ENCODE results near the gene UNC80.
A peak's percentile ranks its signal among the peaks of the same experiment; 100 is the strongest.

Gene UNC80

GRCh38 chr2:209988010-209988409 is 216.4 kb downstream of the UNC80 start:
- Histone ChIP-seq H3K4me1 (ENCODE audit: control insufficient read depth, insufficient read depth, low read length, poor library complexity, severe bottlenecking) (no peaks in the 10 kb centered on the region), H3K9me3 (ENCODE audit: control insufficient read depth, low read length) (no peaks in the 10 kb centered on the region), H3K36me3 (ENCODE audit: control insufficient read depth, insufficient read depth, low read length) (no peaks in the 10 kb centered on the region), H3K27ac (ENCODE audit: low read depth, low read length, severe bottlenecking) (no peak overlapping the region), H3K4me3 (ENCODE audit: extremely low read depth, insufficient read depth, low read length, poor library complexity, severe bottlenecking) (no peak overlapping the region)
- WGBS, 2 experiments (ENCODE audit: insufficient coverage in 2 of 2): 83 to 100% methylated on average over 1 to 3 of the region's 4 CpGs

GRCh38 chr2:209990838-209991237 is 219.2 kb downstream of the UNC80 start:
- no peaks in the 10 kb centered on the region for H3K36me3 ChIP-seq (ENCODE audit: control insufficient read depth, insufficient read depth, low read length)
- WGBS, 2 experiments (ENCODE audit: insufficient coverage in 2 of 2): no CpG with 5 or more reads among the region's 2 CpGs
- H3K9me3 ChIP-seq (ENCODE audit: control insufficient read depth, low read length): no peaks in the 10 kb centered on the region
- H3K4me3 ChIP-seq (ENCODE audit: extremely low read depth, insufficient read depth, low read length, poor library complexity, severe bottlenecking): no peak overlapping the region
- H3K4me1 ChIP-seq (ENCODE audit: control insufficient read depth, insufficient read depth, low read length, poor library complexity, severe bottlenecking): no peaks in the 10 kb centered on the region
- no peak overlapping the region for H3K27ac ChIP-seq (ENCODE audit: low read depth, low read length, severe bottlenecking)

GRCh38 chr2:209993968-209994367 is 222.3 kb downstream of the UNC80 start:
- WGBS, 2 experiments (ENCODE audit: insufficient coverage in 2 of 2): 83 to 95% methylated on average over 9 of the region's 9 CpGs
- no peak overlapping the region for H3K27ac ChIP-seq (ENCODE audit: low read depth, low read length, severe bottlenecking)
- H3K9me3 ChIP-seq (ENCODE audit: control insufficient read depth, low read length): no peaks in the 10 kb centered on the region
- no peaks in the 10 kb centered on the region for H3K36me3 ChIP-seq (ENCODE audit: control insufficient read depth, insufficient read depth, low read length)
- no peaks in the 10 kb centered on the region for H3K4me1 ChIP-seq (ENCODE audit: control insufficient read depth, insufficient read depth, low read length, poor library complexity, severe bottlenecking)
- H3K4me3 ChIP-seq (ENCODE audit: extremely low read depth, insufficient read depth, low read length, poor library complexity, severe bottlenecking): no peak overlapping the region

DNA sequence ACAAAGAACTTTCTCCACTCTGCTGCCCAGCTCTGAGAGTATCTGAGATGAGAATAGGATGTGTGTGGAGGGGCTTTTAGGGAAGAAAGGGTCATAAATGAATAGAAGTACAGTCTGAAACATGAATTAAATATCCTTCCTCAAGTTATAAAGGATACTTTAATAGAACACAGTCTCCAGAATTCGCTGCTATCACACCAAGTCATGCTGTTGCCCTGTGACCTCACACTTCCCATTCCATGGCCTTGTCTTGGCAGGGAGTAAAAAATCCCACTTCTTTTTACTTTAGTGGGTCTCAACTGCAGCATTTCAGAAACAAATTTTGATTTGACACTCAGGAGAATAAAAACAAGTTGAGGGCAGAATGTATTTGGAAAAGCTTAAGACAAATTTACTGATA is 227.0 kb downstream of the UNC80 start:
- H3K27ac ChIP-seq (ENCODE audit: low read depth, low read length, severe bottlenecking): no peak overlapping the region
- H3K9me3 ChIP-seq (ENCODE audit: control insufficient read depth, low read length): no peaks in the 10 kb centered on the region
- no peak overlapping the region for H3K4me3 ChIP-seq (ENCODE audit: extremely low read depth, insufficient read depth, low read length, poor library complexity, severe bottlenecking)
- no peaks in the 10 kb centered on the region for H3K36me3 ChIP-seq (ENCODE audit: control insufficient read depth, insufficient read depth, low read length)
- peaks cover 3% of the 10 kb centered on the region for H3K4me1 ChIP-seq (ENCODE audit: control insufficient read depth, insufficient read depth, low read length, poor library complexity, severe bottlenecking)
- WGBS, 2 experiments (ENCODE audit: insufficient coverage in 2 of 2): 71 to 85% methylated on average over 1 of the region's 1 CpG

GRCh38 chr2:210000464-210001324 is 229.1 kb downstream of the UNC80 start:
- Histone ChIP-seq H3K36me3 (ENCODE audit: control insufficient read depth, insufficient read depth, low read length) (peaks cover 17% of the 10 kb centered on the region), H3K4me1 (ENCODE audit: control insufficient read depth, insufficient read depth, low read length, poor library complexity, severe bottlenecking) (peaks cover 10% of the 10 kb centered on the region), H3K27ac (ENCODE audit: low read depth, low read length, severe bottlenecking) (no peak overlapping the region), H3K4me3 (ENCODE audit: extremely low read depth, insufficient read depth, low read length, poor library complexity, severe bottlenecking) (no peak overlapping the region), H3K9me3 (ENCODE audit: control insufficient read depth, low read length) (no peaks in the 10 kb centered on the region)
- 94 to 96% methylated on average over 25 to 29 of the region's 32 CpGs for WGBS, 2 experiments (ENCODE audit: insufficient coverage in 2 of 2)

GRCh38 chr2:210002158-210003157 is 230.8 kb downstream of the UNC80 start, which contains the start of gene RPE:
Gene RPE (plus strand): TSS chr2:210002638. CDS start chr2:210002662, 24 bp downstream.
- Histone ChIP-seq H3K36me3 (ENCODE audit: control insufficient read depth, insufficient read depth, low read length) (peaks cover 18% of the 10 kb centered on the region), H3K4me1 (ENCODE audit: control insufficient read depth, insufficient read depth, low read length, poor library complexity, severe bottlenecking) (peaks cover 10% of the 10 kb centered on the region), H3K27ac (ENCODE audit: low read depth, low read length, severe bottlenecking) (peak within 1 kb of the TSS; percentile 18), H3K9me3 (ENCODE audit: control insufficient read depth, low read length) (no peaks in the 10 kb centered on the region), H3K4me3 (ENCODE audit: extremely low read depth, insufficient read depth, low read length, poor library complexity, severe bottlenecking) (peak within 1 kb of the TSS; percentile 91)
- 1% methylated on average over 42 to 47 of the region's 58 CpGs for WGBS, 2 experiments (ENCODE audit: insufficient coverage in 2 of 2)

- WGBS, 2 experiments (ENCODE audit: insufficient coverage in 2 of 2): no CpG with 5 or more reads among the region's 2 CpGs
- Histone ChIP-seq H3K4me1 (ENCODE audit: control insufficient read depth, insufficient read depth, low read length, poor library complexity, severe bottlenecking) (peaks cover 10% of the 10 kb centered on the region), H3K27ac (ENCODE audit: low read depth, low read length, severe bottlenecking) (no peak overlapping the region), H3K4me3 (ENCODE audit: extremely low read depth, insufficient read depth, low read length, poor library complexity, severe bottlenecking) (peak overlapping the region; percentile 91), H3K36me3 (ENCODE audit: control insufficient read depth, insufficient read depth, low read length) (peaks cover 18% of the 10 kb centered on the region), H3K9me3 (ENCODE audit: control insufficient read depth, low read length) (no peaks in the 10 kb centered on the region)
Observed at GRCh38 chr2:210003359-210003758, 231.7 kb downstream of the UNC80 start.

DNA sequence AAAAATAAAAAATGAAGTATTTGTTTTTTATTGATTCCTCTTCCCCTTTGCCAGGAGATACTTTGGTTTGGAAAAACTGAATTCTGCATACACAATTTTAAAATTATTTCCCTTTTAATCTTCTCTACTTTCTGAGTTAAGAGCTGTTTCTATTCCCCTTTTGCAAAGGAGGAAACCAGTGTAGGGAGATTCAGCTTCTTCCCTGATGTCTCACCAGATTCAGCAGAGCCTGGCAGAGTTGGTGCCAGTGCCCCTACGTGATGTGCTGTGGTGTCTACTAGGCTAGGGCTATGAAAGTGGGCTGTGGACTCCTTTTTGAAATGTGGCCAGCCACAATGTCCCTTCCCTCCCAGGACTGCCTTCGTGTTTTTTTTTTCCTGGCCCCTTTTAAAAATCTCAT is 233.2 kb downstream of the UNC80 start:
- peaks cover 27% of the 10 kb centered on the region for H3K36me3 ChIP-seq (ENCODE audit: control insufficient read depth, insufficient read depth, low read length)
- no peak overlapping the region for H3K4me3 ChIP-seq (ENCODE audit: extremely low read depth, insufficient read depth, low read length, poor library complexity, severe bottlenecking)
- WGBS, 2 experiments (ENCODE audit: insufficient coverage in 2 of 2): 100% methylated on average over 1 to 2 of the region's 2 CpGs
- H3K9me3 ChIP-seq (ENCODE audit: control insufficient read depth, low read length): no peaks in the 10 kb centered on the region
- no peak overlapping the region for H3K27ac ChIP-seq (ENCODE audit: low read depth, low read length, severe bottlenecking)
- peaks cover 10% of the 10 kb centered on the region for H3K4me1 ChIP-seq (ENCODE audit: control insufficient read depth, insufficient read depth, low read length, poor library complexity, severe bottlenecking)

DNA sequence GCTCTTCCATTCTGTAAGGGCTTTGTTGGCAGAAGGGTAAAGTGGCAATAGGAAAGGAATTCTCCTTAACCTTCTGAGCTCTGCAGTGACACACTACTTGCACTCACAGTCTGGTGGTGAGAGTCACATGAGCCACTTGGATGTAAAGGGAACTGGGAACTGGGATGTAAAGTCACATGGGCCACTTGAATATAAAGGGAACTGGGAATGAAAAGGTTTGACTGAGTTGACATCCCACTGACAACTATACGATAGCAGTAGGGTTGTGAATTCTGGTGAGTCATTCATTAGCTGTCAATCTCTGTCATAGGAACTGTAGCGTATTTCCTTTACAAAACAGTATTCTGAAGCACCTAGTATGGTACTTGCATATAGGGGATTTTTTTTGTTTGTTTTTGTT is 236.3 kb downstream of the UNC80 start:
- 100% methylated on average over 1 of the region's 2 CpGs; no CpG with 5 or more reads in 1 of the 2 experiments for WGBS, 2 experiments (ENCODE audit: insufficient coverage in 2 of 2)
- Histone ChIP-seq H3K36me3 (ENCODE audit: control insufficient read depth, insufficient read depth, low read length) (peaks cover 53% of the 10 kb centered on the region), H3K4me1 (ENCODE audit: control insufficient read depth, insufficient read depth, low read length, poor library complexity, severe bottlenecking) (peaks cover 10% of the 10 kb centered on the region), H3K4me3 (ENCODE audit: extremely low read depth, insufficient read depth, low read length, poor library complexity, severe bottlenecking) (no peak overlapping the region), H3K27ac (ENCODE audit: low read depth, low read length, severe bottlenecking) (no peak overlapping the region), H3K9me3 (ENCODE audit: control insufficient read depth, low read length) (no peaks in the 10 kb centered on the region)

GRCh38 chr2:210009126-210009525 is 237.5 kb downstream of the UNC80 start:
- no peak overlapping the region for H3K4me3 ChIP-seq (ENCODE audit: extremely low read depth, insufficient read depth, low read length, poor library complexity, severe bottlenecking)

More at GRCh38 chr2:210009126-210009525, 237.5 kb downstream of the UNC80 start:
- no peaks in the 10 kb centered on the region for H3K9me3 ChIP-seq (ENCODE audit: control insufficient read depth, low read length)
- peaks cover 2% of the 10 kb centered on the region for H3K4me1 ChIP-seq (ENCODE audit: control insufficient read depth, insufficient read depth, low read length, poor library complexity, severe bottlenecking)
- no peak overlapping the region for H3K27ac ChIP-seq (ENCODE audit: low read depth, low read length, severe bottlenecking)
- peaks cover 63% of the 10 kb centered on the region for H3K36me3 ChIP-seq (ENCODE audit: control insufficient read depth, insufficient read depth, low read length)
- no CpG with 5 or more reads among the region's 6 CpGs for whole genome bisulfite sequencing, 2 experiments (ENCODE audit: insufficient coverage in 2 of 2)

Data from mesodermal cell (in vitro differentiated cells).